GM12864 (cell line): Measurements from ENCODE around the gene TIMM50.

Source experiments
- DNase-seq: peaks from one replicate; pipeline ENCODE4 v3.0.0-alpha.2; 2011; ENCODE audit warnings: low read depth
- H3K4me3 ChIP-seq: 2 replicates; pipeline ENCODE4 v1.5.1; 2011; ENCODE audit warnings: mild to moderate bottlenecking, low read depth, low read length, control low read depth
- TF ChIP-seq, protein P1 (sequence below): IDR thresholded peaks from 2 replicates; pipeline ENCODE4 v1.5.1; 2011; ENCODE audit warnings: low read depth, mild to moderate bottlenecking, moderate library complexity, low read length, control low read depth, inconsistent platforms; ENCODE audit errors: missing control alignments

TIMM50 gene

DNA sequence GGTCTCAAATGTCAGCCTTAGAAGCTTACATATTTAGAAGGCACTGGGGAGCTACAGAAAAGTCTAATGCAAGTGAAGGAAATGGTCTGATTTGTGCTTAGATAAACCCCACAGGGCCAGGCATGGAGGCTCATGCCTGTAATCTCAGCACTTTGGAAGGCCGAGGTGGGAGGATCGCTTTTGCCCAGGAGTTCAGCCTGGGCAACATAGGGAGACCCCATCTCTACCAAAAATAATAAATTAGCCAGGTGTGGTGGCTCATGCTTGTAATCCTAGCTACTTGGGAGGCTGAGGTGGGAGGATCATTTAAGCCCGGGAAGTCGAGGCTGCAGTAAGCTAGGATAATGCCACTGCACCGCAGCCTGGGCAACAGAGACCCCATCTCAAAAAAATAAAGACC lies 15.4 kb downstream of the TIMM50 start:
- no peak overlapping the region for H3K4me3 ChIP-seq
- DNase-seq: no peak
- TF ChIP-seq, protein P1, sequence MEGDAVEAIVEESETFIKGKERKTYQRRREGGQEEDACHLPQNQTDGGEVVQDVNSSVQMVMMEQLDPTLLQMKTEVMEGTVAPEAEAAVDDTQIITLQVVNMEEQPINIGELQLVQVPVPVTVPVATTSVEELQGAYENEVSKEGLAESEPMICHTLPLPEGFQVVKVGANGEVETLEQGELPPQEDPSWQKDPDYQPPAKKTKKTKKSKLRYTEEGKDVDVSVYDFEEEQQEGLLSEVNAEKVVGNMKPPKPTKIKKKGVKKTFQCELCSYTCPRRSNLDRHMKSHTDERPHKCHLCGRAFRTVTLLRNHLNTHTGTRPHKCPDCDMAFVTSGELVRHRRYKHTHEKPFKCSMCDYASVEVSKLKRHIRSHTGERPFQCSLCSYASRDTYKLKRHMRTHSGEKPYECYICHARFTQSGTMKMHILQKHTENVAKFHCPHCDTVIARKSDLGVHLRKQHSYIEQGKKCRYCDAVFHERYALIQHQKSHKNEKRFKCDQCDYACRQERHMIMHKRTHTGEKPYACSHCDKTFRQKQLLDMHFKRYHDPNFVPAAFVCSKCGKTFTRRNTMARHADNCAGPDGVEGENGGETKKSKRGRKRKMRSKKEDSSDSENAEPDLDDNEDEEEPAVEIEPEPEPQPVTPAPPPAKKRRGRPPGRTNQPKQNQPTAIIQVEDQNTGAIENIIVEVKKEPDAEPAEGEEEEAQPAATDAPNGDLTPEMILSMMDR: no peak

DNA sequence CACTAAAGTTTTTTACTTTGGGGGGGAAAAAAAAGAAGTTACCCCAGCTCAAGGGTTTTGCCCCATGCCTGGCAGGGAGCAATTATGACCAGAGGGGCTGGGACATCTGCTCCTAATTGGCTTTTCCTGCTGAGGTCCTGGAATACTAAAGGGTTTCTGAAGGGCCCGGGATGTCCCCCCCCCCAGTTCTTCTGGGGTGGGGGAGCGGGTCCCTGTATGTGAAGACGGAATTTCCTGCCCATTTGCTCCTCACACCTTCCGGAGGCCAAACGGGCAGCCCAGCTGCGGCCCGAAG lies 17.0 kb downstream of the TIMM50 start:
- no peak overlapping the region for H3K4me3 ChIP-seq
- no peak for DNase-seq
- TF ChIP-seq, protein P1: peak; percentile 31

DNA sequence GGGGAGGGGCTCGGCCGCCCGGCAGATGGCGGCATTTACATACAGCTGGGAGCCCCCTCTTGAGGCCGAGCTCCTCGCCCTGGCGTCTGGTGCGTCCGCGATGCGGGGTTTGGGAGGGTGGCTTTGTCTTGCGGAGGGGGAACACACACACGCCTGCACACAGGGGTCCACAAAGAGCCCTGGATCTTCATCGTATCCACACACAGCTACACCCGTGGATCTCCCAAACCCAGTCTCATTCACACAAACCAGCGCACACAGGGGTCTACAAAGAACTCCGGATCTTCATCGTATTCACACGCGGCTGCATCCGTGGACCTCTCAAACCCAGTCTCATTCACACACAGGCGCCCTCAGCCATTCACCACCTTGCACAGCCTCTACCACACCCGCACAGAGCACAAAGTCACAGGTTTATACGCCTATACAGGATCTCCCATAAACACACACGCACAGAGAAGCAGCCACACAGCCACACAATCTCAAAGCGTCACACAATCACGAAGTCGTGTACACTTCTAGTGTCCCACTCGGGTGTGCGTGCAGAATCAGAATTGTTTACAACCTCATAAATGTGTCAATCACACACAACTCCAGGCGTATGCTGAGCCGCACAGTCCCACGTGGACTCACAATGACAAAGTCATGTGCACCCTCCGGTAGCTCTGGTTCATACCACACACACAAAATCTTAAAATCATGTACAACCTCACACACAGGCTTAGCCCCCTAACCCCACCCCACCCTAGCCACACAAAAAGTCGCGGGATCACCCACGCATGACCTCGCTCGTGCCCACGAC lies 17.6 kb downstream of the TIMM50 start:
- no peak for DNase-seq

DNA sequence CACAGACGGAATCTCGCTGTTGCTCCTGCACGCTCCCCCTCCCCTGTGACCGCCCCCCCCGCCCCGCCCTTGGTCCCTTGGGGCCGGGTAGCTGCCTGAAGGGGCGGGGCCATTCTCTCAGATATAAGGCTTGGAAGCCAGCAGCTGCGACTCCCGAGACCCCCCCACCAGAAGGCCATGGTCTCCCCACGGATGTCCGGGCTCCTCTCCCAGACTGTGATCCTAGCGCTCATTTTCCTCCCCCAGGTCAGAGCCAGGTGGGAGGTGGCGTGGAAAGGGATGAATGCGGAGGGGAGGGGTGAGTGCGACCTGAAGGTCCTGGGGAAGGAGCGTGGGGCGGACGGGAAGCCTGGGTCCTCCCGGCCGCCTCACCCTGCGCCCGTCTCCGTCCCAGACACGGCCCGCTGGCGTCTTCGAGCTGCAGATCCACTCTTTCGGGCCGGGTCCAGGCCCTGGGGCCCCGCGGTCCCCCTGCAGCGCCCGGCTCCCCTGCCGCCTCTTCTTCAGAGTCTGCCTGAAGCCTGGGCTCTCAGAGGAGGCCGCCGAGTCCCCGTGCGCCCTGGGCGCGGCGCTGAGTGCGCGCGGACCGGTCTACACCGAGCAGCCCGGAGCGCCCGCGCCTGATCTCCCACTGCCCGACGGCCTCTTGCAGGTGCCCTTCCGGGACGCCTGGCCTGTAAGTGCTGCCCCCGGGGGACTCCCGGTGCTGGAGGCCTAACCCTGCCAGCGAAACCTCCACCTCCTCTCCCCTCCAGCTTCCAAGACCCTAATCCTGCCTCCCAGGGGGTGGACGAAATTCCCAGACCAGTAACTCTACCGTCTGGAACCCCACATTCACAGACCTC lies 18.4 kb downstream of the TIMM50 start, which contains the start of gene DLL3:
Gene DLL3 (plus strand): TSS at position 150 of the 845 bp plus-strand sequence. CDS start 28 bp downstream, at position 178.
- no peak within 1 kb of the TSS for H3K4me3 ChIP-seq
- TF ChIP-seq, protein P1: no peak
- DNase-seq: no peak

More for the DNA sequence above, 17.6 kb downstream of the TIMM50 start:
- no peak overlapping the region for H3K4me3 ChIP-seq
- TF ChIP-seq, protein P1: no peak

DNA sequence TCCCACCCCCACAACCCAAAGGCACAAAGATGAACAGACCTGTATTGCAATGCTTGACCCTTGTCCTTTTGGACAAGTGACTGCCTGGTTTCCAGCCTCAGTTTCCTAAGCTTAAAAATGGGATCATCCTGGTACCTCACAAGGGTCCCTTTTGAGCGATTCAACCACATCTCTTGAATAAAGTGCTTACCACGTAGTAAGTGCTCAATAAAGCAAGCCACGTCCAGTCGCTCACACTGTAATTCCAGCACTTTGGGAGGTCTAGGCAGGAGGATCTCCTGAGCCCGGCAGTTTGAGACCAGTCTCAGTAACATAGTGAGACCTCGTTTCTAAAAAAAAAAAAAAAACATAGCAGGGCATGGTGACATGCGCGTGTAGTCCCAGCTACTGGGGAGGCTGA lies 19.3 kb downstream of the TIMM50 start:
- no peak for DNase-seq
- no peak overlapping the region for H3K4me3 ChIP-seq
- TF ChIP-seq, protein P1: no peak

DNA sequence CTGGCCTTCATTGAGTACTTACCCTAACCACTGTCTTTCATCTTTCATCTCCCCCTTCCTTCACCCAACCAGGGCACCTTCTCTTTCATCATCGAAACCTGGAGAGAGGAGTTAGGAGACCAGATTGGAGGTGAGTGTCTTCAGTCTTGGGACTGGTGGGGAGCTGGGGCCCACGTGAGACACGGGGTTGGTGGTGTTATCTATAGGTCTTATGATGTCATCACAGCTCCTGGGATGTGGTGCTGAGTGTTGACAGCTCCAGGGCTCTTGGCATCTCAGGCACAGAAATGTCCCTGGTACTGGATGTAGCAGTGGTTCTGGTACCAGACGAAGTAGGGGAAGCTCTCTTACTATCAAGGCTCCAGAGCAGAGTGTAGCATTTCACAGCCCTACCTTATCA lies 19.9 kb downstream of the TIMM50 start:
- H3K4me3 ChIP-seq: no peak overlapping the region
- TF ChIP-seq, protein P1: no peak
- DNase-seq: no peak
